Fibroblast of lung (primary cell): ENCODE data around the gene USP5.

Experiments
- CTCF ChIP-seq, 2 donors: IDR thresholded peaks in 1 of 2; conservative IDR thresholded peaks in 1 of 2; 1 replicate in 1 of 2; 2 replicates in 1 of 2; pipeline ENCODE4 v1.5.1; 2011 to 2012; ENCODE audit warnings: low read length in 2 of 2, control low read depth in 1 of 2, inconsistent platforms in 1 of 2, low read depth in 1 of 2, mild to moderate bottlenecking in 1 of 2
- EZH2 ChIP-seq: IDR thresholded peaks from 2 replicates; pipeline ENCODE4 v1.5.1; 2012; ENCODE audit warnings: low read length, control low read depth, mild to moderate bottlenecking; ENCODE audit errors: missing control alignments

GRCh38 chr12:6888360-6888759 is 36.4 kb downstream of the USP5 start:
- no peak for TF ChIP-seq EZH2
- no peak for TF ChIP-seq CTCF (conservative IDR thresholded peaks at IDR 0.05 in 1 of 2, IDR thresholded peaks at IDR 0.05 in 1 of 2; ENCODE audit: low read depth in 1 of 2, low read length in 2 of 2)
